ENCODE measurements around the gene RPS6KC1. TPM values are rescaled to one million over a fixed set of nuclear protein-coding genes. Genes with fewer than 3 reads are reported as not detected.
A peak's percentile ranks its signal among the peaks of the same experiment; 100 is the strongest.

The RPS6KC1 gene
- polyA plus RNA-seq, 4 donors = 5.7 to 11.1 (median 5.8) TPM

GRCh38 chr1:213060836-213061235 lies 9.8 kb downstream of the RPS6KC1 start:
- WGBS, 3 donors = 93 to 97% (median 96%) methylated on average over 2 of the region's 2 CpGs
- no peak for DNase-seq
- Histone ChIP-seq H3K4me1 (ENCODE audit: control insufficient read depth in 3 of 3, insufficient read depth in 2 of 3, low read depth in 1 of 3, low read length in 2 of 3) (no peaks in the 10 kb centered on the region), H3K36me3 (ENCODE audit: control insufficient read depth in 3 of 3, insufficient read depth in 2 of 3, low read depth in 1 of 3, low read length in 3 of 3) (peaks cover 0 to 2% (median 0%) of the 10 kb centered on the region in 3 donors), H3K27me3 (ENCODE audit: control insufficient read depth in 3 of 3, insufficient read depth in 3 of 3, low read length in 3 of 3) (no peaks in the 10 kb centered on the region), H3K9me3 (ENCODE audit: control insufficient read depth in 2 of 2, insufficient read depth in 1 of 2, low read depth in 1 of 2, low read length in 1 of 2) (peaks cover 0 to 4% of the 10 kb centered on the region in 2 donors), H3K27ac (ENCODE audit: low read depth in 1 of 3, low read length in 2 of 3) (no peak overlapping the region), H3K4me3 (ENCODE audit: low read depth in 1 of 3, low read length in 3 of 3) (no peak overlapping the region)
- no peak for FAIRE-seq

- no peak for FAIRE-seq
These were observed 10.2 kb downstream of the RPS6KC1 start for GRCh38 chr1:213061263-213061662.

GRCh38 chr1:213065800-213066199 lies 14.8 kb downstream of the RPS6KC1 start:
- no peak overlapping the region for H3K27ac ChIP-seq (ENCODE audit: low read depth in 1 of 3, low read length in 2 of 3)
- DNase-seq = no peak
- H3K36me3 ChIP-seq (ENCODE audit: control insufficient read depth in 3 of 3, insufficient read depth in 2 of 3, low read depth in 1 of 3, low read length in 3 of 3) = peaks cover 0 to 2% (median 0%) of the 10 kb centered on the region in 3 donors
- 85 to 88% (median 86%) methylated on average over 5 of the region's 5 CpGs for WGBS, 3 donors
- H3K9me3 ChIP-seq (ENCODE audit: control insufficient read depth in 2 of 2, insufficient read depth in 1 of 2, low read depth in 1 of 2, low read length in 1 of 2) = no peaks in the 10 kb centered on the region
- no peak for FAIRE-seq
- no peak overlapping the region for H3K4me3 ChIP-seq (ENCODE audit: low read depth in 1 of 3, low read length in 3 of 3)
- no peaks in the 10 kb centered on the region for H3K4me1 ChIP-seq (ENCODE audit: control insufficient read depth in 3 of 3, insufficient read depth in 2 of 3, low read depth in 1 of 3, low read length in 2 of 3)
- H3K27me3 ChIP-seq (ENCODE audit: control insufficient read depth in 3 of 3, insufficient read depth in 3 of 3, low read length in 3 of 3) = no peaks in the 10 kb centered on the region

More at GRCh38 chr1:213061263-213061662, 10.2 kb downstream of the RPS6KC1 start:
- WGBS, 3 donors = 90 to 100% (median 97%) methylated on average over 1 of the region's 1 CpG
- Histone ChIP-seq H3K4me3 (ENCODE audit: low read depth in 1 of 3, low read length in 3 of 3) (no peak overlapping the region), H3K9me3 (ENCODE audit: control insufficient read depth in 2 of 2, insufficient read depth in 1 of 2, low read depth in 1 of 2, low read length in 1 of 2) (peaks cover 0 to 4% of the 10 kb centered on the region in 2 donors), H3K27ac (ENCODE audit: low read depth in 1 of 3, low read length in 2 of 3) (no peak overlapping the region), H3K27me3 (ENCODE audit: control insufficient read depth in 3 of 3, insufficient read depth in 3 of 3, low read length in 3 of 3) (no peaks in the 10 kb centered on the region), H3K36me3 (ENCODE audit: control insufficient read depth in 3 of 3, insufficient read depth in 2 of 3, low read depth in 1 of 3, low read length in 3 of 3) (peaks cover 0 to 2% (median 0%) of the 10 kb centered on the region in 3 donors), H3K4me1 (ENCODE audit: control insufficient read depth in 3 of 3, insufficient read depth in 2 of 3, low read depth in 1 of 3, low read length in 2 of 3) (no peaks in the 10 kb centered on the region)
- no peak for DNase-seq

- no peaks in the 10 kb centered on the region for H3K4me1 ChIP-seq (ENCODE audit: control insufficient read depth in 3 of 3, insufficient read depth in 2 of 3, low read depth in 1 of 3, low read length in 2 of 3)
- DNase-seq (no peak), FAIRE-seq (no peak)
- no peak overlapping the region for H3K4me3 ChIP-seq (ENCODE audit: low read depth in 1 of 3, low read length in 3 of 3)
- no peaks in the 10 kb centered on the region for H3K27me3 ChIP-seq (ENCODE audit: control insufficient read depth in 3 of 3, insufficient read depth in 3 of 3, low read length in 3 of 3)
- no peaks in the 10 kb centered on the region for H3K9me3 ChIP-seq (ENCODE audit: control insufficient read depth in 2 of 2, insufficient read depth in 1 of 2, low read depth in 1 of 2, low read length in 1 of 2)
- H3K36me3 ChIP-seq (ENCODE audit: control insufficient read depth in 3 of 3, insufficient read depth in 2 of 3, low read depth in 1 of 3, low read length in 3 of 3) = no peaks in the 10 kb centered on the region
- 77 to 91% (median 91%) methylated on average over 2 of the region's 2 CpGs for WGBS, 3 donors
- no peak overlapping the region for H3K27ac ChIP-seq (ENCODE audit: low read depth in 1 of 3, low read length in 2 of 3)
These were observed 15.3 kb downstream of the RPS6KC1 start for GRCh38 chr1:213066363-213066762.

GRCh38 chr1:213067352-213067751 lies 16.3 kb downstream of the RPS6KC1 start:
- FAIRE-seq = no peak
- Histone ChIP-seq H3K27me3 (ENCODE audit: control insufficient read depth in 3 of 3, insufficient read depth in 3 of 3, low read length in 3 of 3) (no peaks in the 10 kb centered on the region), H3K4me3 (ENCODE audit: low read depth in 1 of 3, low read length in 3 of 3) (no peak overlapping the region), H3K27ac (ENCODE audit: low read depth in 1 of 3, low read length in 2 of 3) (no peak overlapping the region), H3K36me3 (ENCODE audit: control insufficient read depth in 3 of 3, insufficient read depth in 2 of 3, low read depth in 1 of 3, low read length in 3 of 3) (no peaks in the 10 kb centered on the region), H3K4me1 (ENCODE audit: control insufficient read depth in 3 of 3, insufficient read depth in 2 of 3, low read depth in 1 of 3, low read length in 2 of 3) (no peaks in the 10 kb centered on the region), H3K9me3 (ENCODE audit: control insufficient read depth in 2 of 2, insufficient read depth in 1 of 2, low read depth in 1 of 2, low read length in 1 of 2) (no peaks in the 10 kb centered on the region)
- 70 to 75% (median 71%) methylated on average over 1 of the region's 1 CpG for WGBS, 3 donors
- DNase-seq = no peak

GRCh38 chr1:213070406-213070805 lies 19.4 kb downstream of the RPS6KC1 start:
- no peak overlapping the region for H3K4me3 ChIP-seq (ENCODE audit: low read depth in 1 of 3, low read length in 3 of 3)
- no peaks in the 10 kb centered on the region for H3K9me3 ChIP-seq (ENCODE audit: control insufficient read depth in 2 of 2, insufficient read depth in 1 of 2, low read depth in 1 of 2, low read length in 1 of 2)
- no peaks in the 10 kb centered on the region for H3K27me3 ChIP-seq (ENCODE audit: control insufficient read depth in 3 of 3, insufficient read depth in 3 of 3, low read length in 3 of 3)
- DNase-seq (peak; percentile 33 to 39), FAIRE-seq (no peak)
- no peaks in the 10 kb centered on the region for H3K36me3 ChIP-seq (ENCODE audit: control insufficient read depth in 3 of 3, insufficient read depth in 2 of 3, low read depth in 1 of 3, low read length in 3 of 3)
- 21 to 53% (median 42%) methylated on average over 2 of the region's 2 CpGs for WGBS, 3 donors
- H3K27ac ChIP-seq (ENCODE audit: low read depth in 1 of 3, low read length in 2 of 3) = no peak overlapping the region
- H3K4me1 ChIP-seq (ENCODE audit: control insufficient read depth in 3 of 3, insufficient read depth in 2 of 3, low read depth in 1 of 3, low read length in 2 of 3) = no peaks in the 10 kb centered on the region

- no peak overlapping the region for H3K27ac ChIP-seq (ENCODE audit: low read depth in 1 of 3, low read length in 2 of 3)
- DNase-seq (no peak), FAIRE-seq (no peak)
- peaks cover 0 to 6% (median 0%) of the 10 kb centered on the region in 3 donors for H3K36me3 ChIP-seq (ENCODE audit: control insufficient read depth in 3 of 3, insufficient read depth in 2 of 3, low read depth in 1 of 3, low read length in 3 of 3)
- H3K4me1 ChIP-seq (ENCODE audit: control insufficient read depth in 3 of 3, insufficient read depth in 2 of 3, low read depth in 1 of 3, low read length in 2 of 3) = no peaks in the 10 kb centered on the region
- 82 to 95% (median 87%) methylated on average over 2 of the region's 2 CpGs for WGBS, 3 donors
- no peaks in the 10 kb centered on the region for H3K27me3 ChIP-seq (ENCODE audit: control insufficient read depth in 3 of 3, insufficient read depth in 3 of 3, low read length in 3 of 3)
- no peak overlapping the region for H3K4me3 ChIP-seq (ENCODE audit: low read depth in 1 of 3, low read length in 3 of 3)
- no peaks in the 10 kb centered on the region for H3K9me3 ChIP-seq (ENCODE audit: control insufficient read depth in 2 of 2, insufficient read depth in 1 of 2, low read depth in 1 of 2, low read length in 1 of 2)
These were observed 24.7 kb downstream of the RPS6KC1 start for GRCh38 chr1:213075725-213076124.

GRCh38 chr1:213082420-213083111 lies 31.5 kb downstream of the RPS6KC1 start:
- Histone ChIP-seq H3K36me3 (ENCODE audit: control insufficient read depth in 3 of 3, insufficient read depth in 2 of 3, low read depth in 1 of 3, low read length in 3 of 3) (peaks cover 6 to 21% (median 7%) of the 10 kb centered on the region in 3 donors), H3K9me3 (ENCODE audit: control insufficient read depth in 2 of 2, insufficient read depth in 1 of 2, low read depth in 1 of 2, low read length in 1 of 2) (no peaks in the 10 kb centered on the region), H3K4me1 (ENCODE audit: control insufficient read depth in 3 of 3, insufficient read depth in 2 of 3, low read depth in 1 of 3, low read length in 2 of 3) (peaks cover 1 to 4% (median 3%) of the 10 kb centered on the region in 3 donors), H3K27ac (ENCODE audit: low read depth in 1 of 3, low read length in 2 of 3) (no peak overlapping the region), H3K4me3 (ENCODE audit: low read depth in 1 of 3, low read length in 3 of 3) (no peak overlapping the region), H3K27me3 (ENCODE audit: control insufficient read depth in 3 of 3, insufficient read depth in 3 of 3, low read length in 3 of 3) (no peaks in the 10 kb centered on the region)
- FAIRE-seq (no peak), DNase-seq (no peak)
- WGBS, 3 donors = 89 to 94% (median 92%) methylated on average over 2 of the region's 2 CpGs

- H3K9me3 ChIP-seq (ENCODE audit: control insufficient read depth in 2 of 2, insufficient read depth in 1 of 2, low read depth in 1 of 2, low read length in 1 of 2) = no peaks in the 10 kb centered on the region
- peaks cover 6 to 27% (median 7%) of the 10 kb centered on the region in 3 donors for H3K36me3 ChIP-seq (ENCODE audit: control insufficient read depth in 3 of 3, insufficient read depth in 2 of 3, low read depth in 1 of 3, low read length in 3 of 3)
- peaks cover 3 to 6% (median 4%) of the 10 kb centered on the region in 3 donors for H3K4me1 ChIP-seq (ENCODE audit: control insufficient read depth in 3 of 3, insufficient read depth in 2 of 3, low read depth in 1 of 3, low read length in 2 of 3)
- no peak overlapping the region for H3K27ac ChIP-seq (ENCODE audit: low read depth in 1 of 3, low read length in 2 of 3)
- FAIRE-seq (no peak), DNase-seq (no peak)
- WGBS, 3 donors = 86 to 90% (median 88%) methylated on average over 3 of the region's 3 CpGs
- no peak overlapping the region for H3K4me3 ChIP-seq (ENCODE audit: low read depth in 1 of 3, low read length in 3 of 3)
- no peaks in the 10 kb centered on the region for H3K27me3 ChIP-seq (ENCODE audit: control insufficient read depth in 3 of 3, insufficient read depth in 3 of 3, low read length in 3 of 3)
These were observed 32.0 kb downstream of the RPS6KC1 start for GRCh38 chr1:213083112-213083445.
